Dermis microvascular lymphatic vessel endothelial cell (primary cell): ENCODE results near the gene ALKBH3. TPM values are rescaled to one million over a fixed set of nuclear protein-coding genes. Genes with fewer than 3 reads are reported as not detected.
A peak's percentile ranks its signal among the peaks of the same experiment; 100 is the strongest.

Source experiments
- DNase-seq, 2 donors: peaks; one replicate each; pipeline versions ENCODE4 v3.0.0 to v3.0.0-alpha.2; 2010; ENCODE audit warnings: low read depth in 2 of 2
- total RNA-seq: library from RNA; depleted of rRNA; stranded (reverse); fragments of >200 nt; gene quantifications from 2 replicates; pipeline ENCODE4 v1.2.1, GENCODE V29; 2014

ALKBH3 gene
- total RNA-seq, 1 donor from 2014 or later, result 27.1 TPM

DNA sequence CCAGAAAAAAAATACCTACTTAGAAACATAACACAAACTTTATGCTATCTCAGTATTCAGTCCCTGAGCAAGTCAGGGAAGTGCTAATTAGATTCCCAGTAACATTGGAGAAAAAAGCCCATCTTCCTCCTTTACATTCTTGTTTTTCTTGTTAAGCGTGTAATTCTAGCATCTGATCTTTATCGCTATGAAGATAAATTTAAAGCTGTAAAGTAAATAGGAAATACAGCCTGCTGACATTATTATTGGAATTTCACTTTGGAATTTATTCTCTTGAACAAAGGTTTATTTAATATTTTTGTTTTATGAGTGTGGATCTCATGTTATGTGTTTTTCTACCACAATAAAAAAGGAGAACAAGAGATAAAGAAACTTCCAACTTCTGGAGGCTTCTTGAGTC is 13.9 kb downstream of the ALKBH3 start:
- no peak for DNase-seq

DNA sequence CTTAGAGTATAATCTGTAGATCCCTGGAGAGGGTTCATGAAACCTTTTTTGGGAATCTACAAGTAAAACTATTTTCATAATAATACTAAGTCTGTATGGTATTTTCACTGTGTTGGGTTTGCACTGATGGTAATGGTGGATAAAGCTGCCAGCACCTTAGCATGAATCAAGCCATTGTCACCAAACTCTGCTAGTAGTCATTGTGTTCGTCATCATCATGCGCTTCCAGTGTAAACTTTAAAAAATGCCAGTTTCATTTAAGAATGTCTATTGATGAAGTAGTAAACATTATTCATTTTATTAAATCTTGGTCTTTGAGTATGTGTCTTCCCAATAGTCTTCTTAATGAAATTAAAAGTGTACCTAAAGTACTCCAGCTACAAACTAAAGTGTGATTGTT is 15.0 kb downstream of the ALKBH3 start:
- no peak for DNase-seq

DNA sequence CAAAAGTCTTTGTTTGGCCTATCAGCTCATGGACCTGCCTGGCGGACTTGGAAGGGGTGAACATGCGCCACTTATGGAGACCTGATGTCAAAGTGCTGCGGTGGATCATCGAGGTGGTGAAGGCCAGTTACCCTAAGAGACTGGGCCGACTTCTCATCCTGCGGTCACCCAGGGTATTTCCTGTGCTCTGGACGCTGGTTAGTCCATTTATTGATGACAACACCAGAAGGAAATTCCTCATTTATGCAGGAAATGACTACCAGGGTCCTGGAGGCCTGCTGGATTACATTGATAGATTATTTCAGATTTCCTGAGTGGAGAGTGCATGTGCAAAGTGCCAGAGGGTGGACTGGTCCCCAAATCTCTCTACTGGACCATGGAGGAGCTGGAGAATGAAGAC is 17.9 kb downstream of the ALKBH3 start:
- DNase-seq, result peak in 1 of 2 donors; percentile 57

DNA sequence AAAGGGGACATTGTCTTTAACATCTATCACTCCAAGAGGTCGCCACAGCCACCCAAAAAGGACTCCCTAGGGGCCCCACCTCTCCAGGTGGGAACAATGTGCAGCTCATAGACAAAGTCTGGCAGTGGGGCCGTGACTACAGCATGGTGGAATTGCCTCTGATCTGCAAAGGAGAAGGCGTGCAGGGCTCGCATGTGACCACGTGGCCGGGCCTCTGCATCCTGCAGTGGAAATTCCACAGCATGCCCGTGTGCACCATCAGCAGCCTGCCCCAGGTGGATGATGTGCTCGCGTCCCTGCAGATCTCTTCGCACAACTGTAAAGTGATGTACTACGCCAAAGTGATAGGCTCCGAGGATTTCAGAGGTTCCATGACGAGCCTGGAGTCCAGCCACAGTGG is 18.5 kb downstream of the ALKBH3 start:
- DNase-seq, result no peak

DNA sequence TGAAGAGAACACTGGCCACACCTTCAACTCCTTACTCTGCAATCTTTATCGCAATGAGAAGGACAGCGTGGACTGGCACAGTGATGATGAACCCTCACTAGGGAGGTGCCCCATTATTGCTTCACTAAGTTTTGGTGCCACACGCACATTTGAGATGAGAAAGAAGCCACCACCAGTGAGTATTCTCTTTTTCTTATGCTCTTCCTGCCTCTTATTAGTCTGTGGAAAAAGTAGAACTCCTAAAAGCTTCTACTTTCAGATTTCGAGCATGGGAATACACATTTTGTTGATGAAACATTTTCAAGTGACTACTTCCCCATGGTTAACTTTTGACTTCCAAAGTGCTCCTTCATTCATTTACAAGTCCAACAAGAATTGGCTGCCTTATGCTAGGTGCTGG is 20.9 kb downstream of the ALKBH3 start:
- DNase-seq, result no peak

DNA sequence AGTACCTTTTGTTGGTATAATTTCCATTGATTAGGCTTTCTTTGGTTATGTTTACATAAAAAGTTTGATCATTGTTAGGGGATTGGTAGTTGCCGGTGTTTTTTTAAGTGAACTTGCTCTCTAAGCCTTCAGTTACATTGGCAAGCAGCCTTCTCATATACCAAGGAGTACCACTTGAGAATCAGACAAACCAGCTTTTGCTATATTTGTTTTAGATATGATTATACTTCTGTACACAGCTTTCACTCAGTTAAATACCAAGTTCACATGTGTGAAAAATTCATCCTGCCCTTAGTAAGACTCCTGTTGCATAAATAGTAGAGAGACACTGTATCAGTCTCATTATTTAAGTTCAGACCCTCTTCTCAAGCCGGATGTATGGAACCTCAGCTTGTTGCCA is 22.4 kb downstream of the ALKBH3 start:
- no peak for DNase-seq

DNA sequence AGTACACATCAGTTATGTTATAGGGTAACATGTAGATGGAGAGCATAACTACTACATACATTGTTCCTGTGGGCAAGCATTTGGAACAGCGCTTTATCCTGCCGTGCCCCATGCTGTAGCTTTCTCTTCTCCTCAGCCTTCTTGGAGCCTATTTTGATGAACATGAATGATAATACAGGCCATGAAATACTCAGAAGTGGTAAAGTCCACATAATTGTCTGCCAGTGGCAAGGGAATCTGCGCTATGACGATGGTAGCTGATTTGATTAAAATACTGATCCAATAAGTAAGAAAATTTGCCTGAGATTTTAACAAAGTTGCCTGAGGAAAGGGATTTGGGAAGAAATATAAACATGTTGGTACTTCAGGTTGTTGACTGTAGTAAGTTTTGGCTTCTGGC is 23.3 kb downstream of the ALKBH3 start:
- no peak for DNase-seq

DNA sequence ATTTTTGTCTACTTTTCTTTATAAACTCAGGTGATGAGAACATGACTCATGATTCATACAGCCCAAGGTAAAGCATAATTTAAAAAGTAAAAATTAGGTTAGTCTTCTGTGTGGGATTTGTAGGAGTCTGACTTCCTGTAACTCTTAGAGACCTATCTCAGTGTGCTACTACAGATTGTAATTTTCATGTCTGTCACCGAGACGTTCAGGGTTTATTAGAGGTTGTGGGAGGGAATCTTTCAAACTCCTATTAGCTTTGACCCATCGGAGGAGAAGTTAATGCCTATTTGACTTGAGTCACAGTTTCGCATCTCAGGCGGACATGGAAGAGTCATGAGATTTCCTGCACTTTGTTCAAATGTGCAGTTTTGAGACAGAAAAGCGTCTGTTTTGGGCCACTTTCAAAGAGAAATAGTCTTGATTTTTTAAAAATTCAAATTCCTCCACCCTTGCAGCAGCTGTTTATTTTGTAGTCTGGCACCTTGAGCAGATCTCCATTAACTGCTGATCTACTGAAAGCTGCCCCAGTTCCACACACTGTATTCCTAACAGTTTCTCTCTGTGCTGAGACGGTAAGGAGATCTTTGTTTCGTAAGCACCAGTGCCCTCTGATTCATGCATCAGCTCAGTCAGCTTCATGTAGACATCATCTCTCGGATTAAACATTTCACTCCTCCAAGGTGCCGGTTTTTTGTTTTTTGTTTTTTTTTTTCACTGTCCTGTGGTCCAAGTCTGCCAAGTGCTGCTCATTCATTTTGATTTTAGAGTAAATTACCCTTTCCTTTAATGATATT is 24.3 kb downstream of the ALKBH3 start:
- peak in 1 of 2 donors; percentile 39 for DNase-seq

DNA sequence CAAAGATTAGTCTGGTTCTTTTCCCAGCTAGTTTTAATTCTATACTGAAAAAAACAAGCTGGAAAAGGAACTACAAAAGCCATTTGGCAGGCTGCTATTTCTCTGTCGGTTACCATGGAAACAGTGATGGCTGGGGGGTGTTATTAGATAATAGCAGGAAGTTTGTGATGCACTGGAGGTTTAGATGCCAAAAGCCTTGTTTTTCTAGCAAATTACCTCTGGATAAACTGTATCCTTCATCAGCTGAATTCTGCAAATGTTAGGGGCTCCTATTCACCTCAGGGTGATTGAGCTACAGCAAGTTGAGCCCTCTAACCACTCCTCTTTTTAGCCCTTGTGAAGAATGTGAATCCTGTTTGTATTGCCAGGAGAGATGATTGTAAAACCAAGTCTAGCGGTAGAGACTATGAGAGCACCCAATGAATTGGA is 25.2 kb downstream of the ALKBH3 start:
- peak; percentile 96 to 97 for DNase-seq

DNA sequence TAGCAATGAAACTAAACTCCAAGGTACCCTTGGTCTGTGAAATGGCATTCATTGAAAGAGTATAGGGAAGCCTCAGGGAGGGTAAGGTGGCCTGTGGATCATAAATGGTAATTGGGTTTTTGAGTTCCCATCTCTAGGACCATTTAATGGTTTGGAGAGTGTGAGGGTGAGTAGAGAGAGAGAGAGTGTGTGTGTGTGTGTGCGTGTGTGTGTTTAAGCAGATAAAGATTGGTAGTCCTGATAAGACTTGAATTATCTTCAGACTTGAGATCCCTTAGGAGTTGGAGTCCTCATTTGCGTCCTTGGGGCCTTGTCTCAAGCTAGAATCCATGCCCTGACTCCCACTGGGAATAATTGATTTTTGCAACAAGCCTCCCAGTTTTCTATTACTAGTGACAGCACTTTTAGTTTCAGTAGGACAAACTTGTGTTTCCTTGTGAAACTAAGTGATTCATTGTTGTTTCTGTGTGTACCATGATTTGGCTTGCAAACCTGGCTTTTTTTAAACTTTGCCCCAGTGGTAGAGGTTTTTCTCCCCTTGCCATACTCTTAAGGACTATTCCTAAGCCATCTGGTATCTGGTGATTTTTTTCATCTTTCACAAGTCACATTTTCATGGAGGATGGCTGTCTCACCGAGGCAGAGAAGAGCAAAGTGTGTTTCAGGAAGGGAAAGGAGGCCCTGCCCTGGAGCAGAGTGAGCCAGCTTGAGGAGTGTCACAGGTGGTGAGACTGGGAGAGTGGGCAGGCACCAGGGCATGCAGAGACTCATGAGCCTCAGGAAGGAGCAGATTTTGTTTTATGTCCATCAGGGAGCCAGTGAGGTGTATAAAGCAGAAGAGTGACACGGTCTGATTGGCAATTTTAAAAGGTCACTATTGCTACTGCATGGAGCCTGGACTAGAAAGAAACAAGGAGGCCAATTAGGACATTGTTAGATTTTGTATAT is 26.7 kb downstream of the ALKBH3 start:
- no peak for DNase-seq

DNA sequence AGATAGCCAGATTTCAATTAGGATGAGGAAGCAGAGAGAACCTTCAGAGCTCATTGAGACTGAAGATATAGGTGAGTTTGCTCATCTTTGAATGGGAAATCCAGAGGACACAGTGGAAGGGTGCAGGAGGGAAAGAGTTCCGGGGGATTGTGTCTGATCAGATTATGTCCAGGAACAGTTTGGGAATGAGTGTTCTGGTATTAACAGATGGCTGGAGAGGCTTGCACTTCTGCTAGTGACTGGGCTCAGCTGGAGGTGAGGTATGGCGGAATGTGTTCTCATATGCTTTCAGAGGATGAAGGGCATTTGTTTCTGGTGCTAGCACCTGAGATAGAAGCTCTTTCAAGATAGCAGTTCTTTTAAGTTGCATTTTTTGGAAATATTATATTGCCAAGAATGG is 27.6 kb downstream of the ALKBH3 start:
- DNase-seq, result no peak

DNA sequence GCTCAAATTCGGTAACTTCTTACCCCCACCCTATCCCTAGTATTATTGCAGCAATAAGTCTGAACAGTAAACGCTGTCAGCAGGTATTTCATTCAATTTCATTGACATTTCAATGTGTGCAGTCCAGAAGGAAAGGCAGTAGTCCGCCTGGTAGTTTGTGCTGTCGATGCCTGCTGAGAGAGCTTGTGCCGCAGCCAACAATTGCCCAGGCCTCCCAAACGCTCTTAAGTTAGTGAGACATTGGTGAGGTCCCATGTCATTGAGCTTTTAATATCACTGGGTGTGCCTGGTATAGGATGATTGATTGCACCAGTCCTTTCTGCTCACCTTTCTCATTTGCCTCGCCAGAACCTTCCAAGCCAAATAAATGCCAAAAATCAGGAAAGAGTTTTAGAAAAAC is 28.1 kb downstream of the ALKBH3 start:
- no peak for DNase-seq

DNA sequence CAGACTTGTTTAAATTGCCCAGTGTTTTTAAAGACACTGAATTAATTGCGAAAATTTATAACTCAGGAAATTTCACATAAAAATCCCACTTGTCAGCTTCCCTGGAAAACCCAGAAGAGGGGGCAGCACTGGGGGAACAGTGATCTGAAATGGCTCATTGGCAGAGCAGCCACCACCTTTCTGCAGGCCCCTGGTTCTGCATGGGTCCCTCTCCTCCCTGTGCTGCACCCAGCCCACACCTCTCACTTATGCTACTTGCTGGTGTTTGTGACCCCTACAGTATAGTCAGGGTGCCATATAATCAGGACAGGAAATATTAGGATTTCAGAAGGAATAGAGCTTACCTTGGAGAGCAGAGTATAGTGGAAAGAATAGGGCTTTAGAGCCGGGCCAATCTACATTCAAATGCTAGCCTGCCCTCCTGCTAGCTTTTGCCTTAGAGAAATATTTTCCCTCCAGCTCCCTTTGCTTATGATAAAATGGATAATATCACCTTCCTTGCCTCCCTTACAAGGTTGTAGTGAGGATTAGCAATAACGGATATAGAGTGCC is 33.3 kb downstream of the ALKBH3 start:
- no peak for DNase-seq

DNA sequence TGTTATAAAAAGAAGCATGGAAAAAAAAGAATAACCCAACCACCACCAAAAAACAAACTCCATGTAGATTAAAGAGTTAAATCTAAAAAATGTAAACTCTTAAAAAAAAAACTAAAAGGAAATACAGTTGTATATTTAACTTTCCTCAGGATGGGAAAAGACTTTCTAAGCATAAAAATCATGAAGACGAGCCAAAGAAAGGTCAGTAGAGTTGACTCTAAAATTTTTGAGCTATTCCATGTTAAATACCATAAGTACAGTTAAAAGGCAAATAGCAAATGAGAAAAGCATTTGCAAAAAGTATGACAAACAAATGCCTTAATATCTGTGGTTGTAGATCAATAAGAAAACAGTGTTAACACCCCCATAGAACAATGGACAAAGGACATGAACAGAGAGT is 33.8 kb downstream of the ALKBH3 start:
- no peak for DNase-seq

DNA sequence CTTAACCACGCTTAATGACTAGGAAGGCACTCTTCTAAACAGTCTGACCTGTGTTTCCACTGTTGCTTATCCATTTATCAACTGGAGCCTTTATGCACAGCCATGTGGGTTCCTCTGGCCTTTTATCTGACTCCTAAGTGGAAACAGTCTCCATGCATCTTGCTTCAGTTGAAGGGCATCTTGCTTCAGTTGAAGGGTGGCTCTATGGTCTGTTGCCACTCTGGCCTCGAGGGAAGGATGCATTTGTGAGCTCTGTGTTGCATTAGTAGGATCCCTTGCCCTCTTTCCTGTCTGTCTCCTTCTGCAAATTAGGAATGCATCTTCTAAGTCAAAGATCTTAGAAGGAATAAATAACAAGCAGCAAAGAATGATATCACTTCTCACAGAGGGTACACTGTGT is 36.0 kb downstream of the ALKBH3 start:
- DNase-seq, result no peak

DNA sequence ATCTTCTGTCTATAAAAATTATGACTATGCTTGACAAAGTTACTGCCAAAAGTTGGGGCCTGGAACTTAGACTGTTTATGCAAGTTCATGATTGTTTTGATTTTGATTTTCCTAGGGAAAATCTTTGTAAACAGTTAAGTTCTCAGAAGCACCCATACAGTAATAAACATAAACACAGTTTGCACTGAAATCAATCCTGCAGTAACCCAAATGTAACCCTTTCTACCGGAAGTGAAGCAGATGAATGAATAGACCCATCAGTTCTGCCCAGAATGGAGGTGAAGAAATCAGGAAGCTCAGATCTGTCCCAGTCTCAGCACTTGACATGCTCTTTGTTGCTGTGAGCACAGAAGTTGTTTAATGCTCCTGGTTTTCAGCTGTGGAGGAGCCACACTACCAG is 37.2 kb downstream of the ALKBH3 start:
- DNase-seq, result no peak

DNA sequence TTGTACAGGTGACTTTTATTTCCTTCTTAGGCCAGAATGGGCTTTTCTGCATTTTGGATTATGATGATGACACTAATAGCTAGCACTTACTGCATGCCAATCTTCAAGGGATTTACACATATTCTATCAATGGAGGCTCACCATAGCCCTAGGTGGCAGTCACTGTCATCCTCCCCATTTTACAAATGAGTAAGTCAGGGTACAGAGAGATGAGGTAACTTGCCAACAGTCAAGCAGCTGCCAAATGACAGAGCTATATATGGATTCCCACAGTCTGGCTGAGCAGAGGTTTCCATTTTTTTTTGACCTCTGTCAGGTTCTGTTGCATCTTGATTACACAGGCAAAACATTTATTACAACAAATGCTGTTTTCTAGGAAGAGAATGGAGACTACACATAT is 38.0 kb downstream of the ALKBH3 start:
- DNase-seq, result no peak

DNA sequence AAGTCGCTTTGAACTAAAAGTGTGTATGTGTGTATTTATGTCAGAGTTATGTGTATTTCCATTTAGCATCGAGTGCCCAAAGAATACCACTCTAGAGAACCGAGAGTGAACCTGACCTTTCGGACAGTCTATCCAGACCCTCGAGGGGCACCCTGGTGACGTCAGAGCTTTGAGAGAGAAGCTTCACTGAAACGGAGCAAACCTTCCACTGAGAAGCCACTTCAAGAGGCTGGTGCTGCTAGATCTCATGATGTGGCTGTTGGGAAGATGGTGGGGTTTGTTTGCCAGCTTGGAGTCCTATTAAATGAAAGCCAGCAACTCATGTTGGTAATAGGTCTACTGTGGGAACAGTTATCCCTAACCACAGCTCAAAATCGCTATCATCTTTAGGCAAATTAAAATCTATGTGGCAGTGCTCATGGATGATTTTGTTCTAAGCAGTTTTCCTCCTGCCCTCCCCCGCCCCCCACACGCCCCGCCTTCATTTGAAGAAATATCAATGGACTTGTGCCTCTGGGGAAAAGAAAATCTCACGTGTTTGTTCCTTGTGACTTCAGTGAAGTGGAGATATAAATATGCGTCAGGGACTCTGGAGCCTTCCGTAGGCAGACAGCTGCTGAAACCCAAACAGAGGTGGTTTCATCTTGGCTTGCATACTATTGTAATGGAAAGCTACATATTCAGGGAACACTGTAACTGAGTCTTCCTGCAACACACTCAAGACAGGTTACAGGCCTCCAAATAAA is 39.4 kb downstream of the ALKBH3 start:
- no peak for DNase-seq

DNA sequence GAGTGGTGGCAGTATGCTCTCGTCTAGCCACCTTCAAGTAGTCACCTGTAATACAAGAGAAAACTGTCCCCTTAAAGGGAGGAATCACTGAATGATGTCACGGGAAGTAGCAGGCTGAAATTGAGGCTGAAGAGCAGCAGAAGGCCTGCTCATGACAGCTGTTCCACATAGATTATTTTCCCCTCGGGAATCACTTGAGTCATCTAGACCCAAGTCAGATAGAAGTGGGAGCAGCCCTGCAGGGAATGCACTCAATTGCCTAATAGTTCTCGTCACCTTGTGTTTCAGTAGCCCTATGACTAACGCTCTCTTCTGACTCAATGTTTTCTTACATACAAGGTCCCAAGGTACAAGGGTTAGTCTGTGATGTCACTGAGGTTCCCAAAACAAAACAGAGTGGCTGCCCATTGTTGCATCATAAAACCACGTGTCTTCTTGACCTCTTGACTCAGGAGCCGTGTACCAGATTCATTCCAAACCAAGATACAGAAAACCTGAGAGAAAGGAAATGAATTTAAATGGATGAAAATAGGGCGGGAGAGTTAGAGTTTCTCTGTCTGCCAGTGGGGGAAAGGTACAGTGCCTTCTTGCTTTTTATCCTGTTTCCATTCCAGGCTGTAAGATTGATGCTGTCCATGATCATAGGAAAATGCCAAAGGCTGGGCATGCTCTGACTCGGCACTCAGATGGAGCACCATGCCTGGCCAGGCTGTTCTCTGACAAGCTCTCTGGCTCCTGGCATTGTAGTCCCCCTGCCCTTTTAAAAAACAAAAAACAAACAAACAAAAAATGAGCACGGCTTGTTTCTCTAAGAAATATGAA is 40.2 kb downstream of the ALKBH3 start:
- DNase-seq, result peak; percentile 82 to 97

DNA sequence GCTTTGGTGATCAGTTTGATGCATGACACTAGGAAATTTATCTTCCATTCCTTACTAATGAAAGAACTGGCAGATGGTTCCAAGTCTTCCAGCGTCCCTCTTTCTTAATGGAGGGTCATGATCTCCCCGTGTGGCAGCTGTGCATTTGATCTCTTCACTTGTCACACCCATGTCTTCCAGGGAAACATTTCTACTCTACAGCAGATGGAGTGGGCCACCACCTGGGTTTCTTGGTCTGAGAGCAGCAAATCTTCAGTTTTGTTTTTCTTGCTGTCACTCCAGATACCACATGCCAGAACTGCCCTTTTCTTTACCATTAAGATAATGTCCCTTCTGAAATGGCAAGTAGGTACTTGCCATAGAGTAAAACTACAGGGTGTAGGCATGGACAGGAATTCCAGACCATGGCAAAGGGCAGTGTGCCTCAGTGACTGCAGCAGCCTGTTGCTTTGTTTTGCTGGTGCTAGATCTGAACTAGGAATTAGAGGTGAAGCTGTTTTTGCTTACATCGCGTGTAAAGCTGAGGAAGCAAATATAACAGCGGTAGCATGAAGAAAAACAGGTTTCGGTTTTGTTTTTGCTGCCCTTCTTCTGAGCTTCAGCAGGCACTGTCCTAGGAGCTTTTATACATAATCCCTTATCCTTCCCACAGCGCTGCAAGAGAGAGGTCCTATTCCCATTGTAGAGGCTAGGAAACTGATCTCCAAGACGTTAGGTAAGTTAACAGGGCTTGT is 41.1 kb downstream of the ALKBH3 start:
- no peak for DNase-seq
